ENCODE measurements around the gene AP2B1. TPM values are rescaled to one million over a fixed set of nuclear protein-coding genes. Genes with fewer than 3 reads are reported as not detected.

Gene AP2B1
- total RNA-seq, 1 experiment from 2014 or later: 195 TPM

- no peak for TF ChIP-seq MXD4 (CRISPR knock-in tag; IDR thresholded peaks at IDR 0.05; ENCODE audit: borderline replicate concordance)
Observed at GRCh38 chr17:35740997-35741931, 154.1 kb downstream of the AP2B1 start (continued).

DNA sequence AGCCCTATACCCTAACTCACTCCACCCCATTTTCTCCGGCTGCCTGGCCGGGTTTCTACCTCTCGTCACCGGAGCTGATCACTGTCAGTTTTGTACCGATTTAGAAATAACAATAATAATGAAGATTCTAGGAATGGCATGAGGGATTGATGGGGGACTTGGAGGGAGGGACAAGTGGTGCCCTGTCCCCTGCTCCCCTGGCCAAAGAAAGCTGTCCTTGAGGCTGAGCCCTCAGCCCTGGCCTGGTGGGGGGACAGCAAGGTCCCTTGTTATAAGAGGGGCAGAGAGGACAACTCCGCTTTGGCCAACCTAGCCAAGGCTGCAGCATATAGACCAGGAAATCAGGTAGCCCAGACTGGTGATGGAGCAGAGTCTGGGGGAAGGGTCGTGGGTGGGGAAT lies 155.4 kb downstream of the AP2B1 start:
- H3K27ac Mint-ChIP-seq: no peak overlapping the region
- H3K27me3 Mint-ChIP-seq (ENCODE audit: low read depth): peaks cover 51% of the 10 kb centered on the region
- TF ChIP-seq ZNF281 (CRISPR knock-in tag; IDR thresholded peaks at IDR 0.05): no peak
- TF ChIP-seq ZNF317 (CRISPR knock-in tag; IDR thresholded peaks at IDR 0.05; ENCODE audit: borderline replicate concordance, low read depth): no peak
- no peak for TF ChIP-seq NFYB (CRISPR knock-in tag; conservative IDR thresholded peaks at IDR 0.05; ENCODE audit: low read depth)
- no peak for TF ChIP-seq NFE2L1 (CRISPR knock-in tag; IDR thresholded peaks at IDR 0.05)
- TF ChIP-seq, protein P1, sequence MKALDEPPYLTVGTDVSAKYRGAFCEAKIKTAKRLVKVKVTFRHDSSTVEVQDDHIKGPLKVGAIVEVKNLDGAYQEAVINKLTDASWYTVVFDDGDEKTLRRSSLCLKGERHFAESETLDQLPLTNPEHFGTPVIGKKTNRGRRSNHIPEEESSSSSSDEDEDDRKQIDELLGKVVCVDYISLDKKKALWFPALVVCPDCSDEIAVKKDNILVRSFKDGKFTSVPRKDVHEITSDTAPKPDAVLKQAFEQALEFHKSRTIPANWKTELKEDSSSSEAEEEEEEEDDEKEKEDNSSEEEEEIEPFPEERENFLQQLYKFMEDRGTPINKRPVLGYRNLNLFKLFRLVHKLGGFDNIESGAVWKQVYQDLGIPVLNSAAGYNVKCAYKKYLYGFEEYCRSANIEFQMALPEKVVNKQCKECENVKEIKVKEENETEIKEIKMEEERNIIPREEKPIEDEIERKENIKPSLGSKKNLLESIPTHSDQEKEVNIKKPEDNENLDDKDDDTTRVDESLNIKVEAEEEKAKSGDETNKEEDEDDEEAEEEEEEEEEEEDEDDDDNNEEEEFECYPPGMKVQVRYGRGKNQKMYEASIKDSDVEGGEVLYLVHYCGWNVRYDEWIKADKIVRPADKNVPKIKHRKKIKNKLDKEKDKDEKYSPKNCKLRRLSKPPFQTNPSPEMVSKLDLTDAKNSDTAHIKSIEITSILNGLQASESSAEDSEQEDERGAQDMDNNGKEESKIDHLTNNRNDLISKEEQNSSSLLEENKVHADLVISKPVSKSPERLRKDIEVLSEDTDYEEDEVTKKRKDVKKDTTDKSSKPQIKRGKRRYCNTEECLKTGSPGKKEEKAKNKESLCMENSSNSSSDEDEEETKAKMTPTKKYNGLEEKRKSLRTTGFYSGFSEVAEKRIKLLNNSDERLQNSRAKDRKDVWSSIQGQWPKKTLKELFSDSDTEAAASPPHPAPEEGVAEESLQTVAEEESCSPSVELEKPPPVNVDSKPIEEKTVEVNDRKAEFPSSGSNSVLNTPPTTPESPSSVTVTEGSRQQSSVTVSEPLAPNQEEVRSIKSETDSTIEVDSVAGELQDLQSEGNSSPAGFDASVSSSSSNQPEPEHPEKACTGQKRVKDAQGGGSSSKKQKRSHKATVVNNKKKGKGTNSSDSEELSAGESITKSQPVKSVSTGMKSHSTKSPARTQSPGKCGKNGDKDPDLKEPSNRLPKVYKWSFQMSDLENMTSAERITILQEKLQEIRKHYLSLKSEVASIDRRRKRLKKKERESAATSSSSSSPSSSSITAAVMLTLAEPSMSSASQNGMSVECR (CRISPR knock-in tag; IDR thresholded peaks at IDR 0.05; ENCODE audit: borderline replicate concordance): no peak
- TF ChIP-seq, protein P2, sequence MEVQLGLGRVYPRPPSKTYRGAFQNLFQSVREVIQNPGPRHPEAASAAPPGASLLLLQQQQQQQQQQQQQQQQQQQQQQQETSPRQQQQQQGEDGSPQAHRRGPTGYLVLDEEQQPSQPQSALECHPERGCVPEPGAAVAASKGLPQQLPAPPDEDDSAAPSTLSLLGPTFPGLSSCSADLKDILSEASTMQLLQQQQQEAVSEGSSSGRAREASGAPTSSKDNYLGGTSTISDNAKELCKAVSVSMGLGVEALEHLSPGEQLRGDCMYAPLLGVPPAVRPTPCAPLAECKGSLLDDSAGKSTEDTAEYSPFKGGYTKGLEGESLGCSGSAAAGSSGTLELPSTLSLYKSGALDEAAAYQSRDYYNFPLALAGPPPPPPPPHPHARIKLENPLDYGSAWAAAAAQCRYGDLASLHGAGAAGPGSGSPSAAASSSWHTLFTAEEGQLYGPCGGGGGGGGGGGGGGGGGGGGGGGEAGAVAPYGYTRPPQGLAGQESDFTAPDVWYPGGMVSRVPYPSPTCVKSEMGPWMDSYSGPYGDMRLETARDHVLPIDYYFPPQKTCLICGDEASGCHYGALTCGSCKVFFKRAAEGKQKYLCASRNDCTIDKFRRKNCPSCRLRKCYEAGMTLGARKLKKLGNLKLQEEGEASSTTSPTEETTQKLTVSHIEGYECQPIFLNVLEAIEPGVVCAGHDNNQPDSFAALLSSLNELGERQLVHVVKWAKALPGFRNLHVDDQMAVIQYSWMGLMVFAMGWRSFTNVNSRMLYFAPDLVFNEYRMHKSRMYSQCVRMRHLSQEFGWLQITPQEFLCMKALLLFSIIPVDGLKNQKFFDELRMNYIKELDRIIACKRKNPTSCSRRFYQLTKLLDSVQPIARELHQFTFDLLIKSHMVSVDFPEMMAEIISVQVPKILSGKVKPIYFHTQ (CRISPR knock-in tag; IDR thresholded peaks at IDR 0.05): no peak
- TF ChIP-seq, protein P3, sequence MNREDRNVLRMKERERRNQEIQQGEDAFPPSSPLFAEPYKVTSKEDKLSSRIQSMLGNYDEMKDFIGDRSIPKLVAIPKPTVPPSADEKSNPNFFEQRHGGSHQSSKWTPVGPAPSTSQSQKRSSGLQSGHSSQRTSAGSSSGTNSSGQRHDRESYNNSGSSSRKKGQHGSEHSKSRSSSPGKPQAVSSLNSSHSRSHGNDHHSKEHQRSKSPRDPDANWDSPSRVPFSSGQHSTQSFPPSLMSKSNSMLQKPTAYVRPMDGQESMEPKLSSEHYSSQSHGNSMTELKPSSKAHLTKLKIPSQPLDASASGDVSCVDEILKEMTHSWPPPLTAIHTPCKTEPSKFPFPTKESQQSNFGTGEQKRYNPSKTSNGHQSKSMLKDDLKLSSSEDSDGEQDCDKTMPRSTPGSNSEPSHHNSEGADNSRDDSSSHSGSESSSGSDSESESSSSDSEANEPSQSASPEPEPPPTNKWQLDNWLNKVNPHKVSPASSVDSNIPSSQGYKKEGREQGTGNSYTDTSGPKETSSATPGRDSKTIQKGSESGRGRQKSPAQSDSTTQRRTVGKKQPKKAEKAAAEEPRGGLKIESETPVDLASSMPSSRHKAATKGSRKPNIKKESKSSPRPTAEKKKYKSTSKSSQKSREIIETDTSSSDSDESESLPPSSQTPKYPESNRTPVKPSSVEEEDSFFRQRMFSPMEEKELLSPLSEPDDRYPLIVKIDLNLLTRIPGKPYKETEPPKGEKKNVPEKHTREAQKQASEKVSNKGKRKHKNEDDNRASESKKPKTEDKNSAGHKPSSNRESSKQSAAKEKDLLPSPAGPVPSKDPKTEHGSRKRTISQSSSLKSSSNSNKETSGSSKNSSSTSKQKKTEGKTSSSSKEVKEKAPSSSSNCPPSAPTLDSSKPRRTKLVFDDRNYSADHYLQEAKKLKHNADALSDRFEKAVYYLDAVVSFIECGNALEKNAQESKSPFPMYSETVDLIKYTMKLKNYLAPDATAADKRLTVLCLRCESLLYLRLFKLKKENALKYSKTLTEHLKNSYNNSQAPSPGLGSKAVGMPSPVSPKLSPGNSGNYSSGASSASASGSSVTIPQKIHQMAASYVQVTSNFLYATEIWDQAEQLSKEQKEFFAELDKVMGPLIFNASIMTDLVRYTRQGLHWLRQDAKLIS (CRISPR knock-in tag; IDR thresholded peaks at IDR 0.05; ENCODE audit: borderline replicate concordance): no peak
- TF ChIP-seq NR3C1 (CRISPR knock-in tag; conservative IDR thresholded peaks at IDR 0.05; ENCODE audit: low read depth): no peak
- TF ChIP-seq, protein P4, sequence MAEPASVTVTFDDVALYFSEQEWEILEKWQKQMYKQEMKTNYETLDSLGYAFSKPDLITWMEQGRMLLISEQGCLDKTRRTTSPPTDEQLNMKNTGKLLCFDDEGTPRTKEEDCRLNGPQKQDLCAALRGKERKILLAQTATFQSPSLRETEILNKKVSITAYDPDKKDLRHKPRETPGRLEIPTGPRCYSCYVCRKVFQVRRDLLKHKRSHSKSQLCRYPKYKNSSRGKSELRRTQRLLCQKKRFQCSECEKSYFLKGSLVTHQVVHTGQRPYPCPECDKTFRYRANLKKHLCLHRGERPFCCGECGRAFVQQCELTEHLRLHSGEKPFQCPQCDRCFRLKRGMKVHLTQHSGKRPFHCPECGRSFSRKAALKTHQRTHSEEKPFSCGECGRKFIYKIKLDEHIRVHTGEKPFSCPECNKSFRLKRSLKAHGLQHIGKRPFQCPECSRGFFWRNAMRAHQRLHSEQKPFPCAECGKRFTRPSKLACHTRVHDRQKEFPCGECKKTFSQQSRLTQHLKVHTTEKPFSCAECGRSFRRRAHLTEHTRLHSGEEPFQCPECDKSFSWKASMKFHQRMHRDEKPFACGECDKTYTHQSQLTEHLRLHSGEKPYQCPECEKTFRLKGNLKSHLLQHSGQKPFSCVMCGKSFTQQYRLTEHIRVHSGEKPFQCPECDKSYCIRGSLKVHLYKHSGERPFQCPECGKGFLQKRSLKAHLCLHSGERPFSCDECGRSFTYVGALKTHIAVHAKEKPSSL (CRISPR knock-in tag; conservative IDR thresholded peaks at IDR 0.05): no peak
- no peak for TF ChIP-seq CREB1 (CRISPR knock-in tag; IDR thresholded peaks at IDR 0.05)
- TF ChIP-seq ZNF423 (CRISPR knock-in tag; IDR thresholded peaks at IDR 0.05): no peak
- TF ChIP-seq SOX15 (CRISPR knock-in tag; IDR thresholded peaks at IDR 0.05): no peak
- TF ChIP-seq JUN (CRISPR knock-in tag; IDR thresholded peaks at IDR 0.05): no peak
- TF ChIP-seq MXD4 (CRISPR knock-in tag; IDR thresholded peaks at IDR 0.05; ENCODE audit: borderline replicate concordance): no peak
- TF ChIP-seq SP1 (CRISPR knock-in tag; conservative IDR thresholded peaks at IDR 0.05): no peak
- H3K36me3 Mint-ChIP-seq: peaks cover 8% of the 10 kb centered on the region; the same call in 1 of the 2 replicates
- no peaks in the 10 kb centered on the region for H3K9me3 Mint-ChIP-seq
- peak overlapping the region; percentile 70; the same call in 1 of the 2 replicates for H3K4me3 Mint-ChIP-seq
- DNase-seq (ENCODE audit: low spot score) (no peak), ATAC-seq (no peak)
- POLR2A ChIA-PET: no interaction called here
- H3K4me1 Mint-ChIP-seq: peaks cover 6% of the 10 kb centered on the region
- CTCF ChIA-PET: interaction anchor here (1.9 to 3.9 kb wide), 3 partner anchors 11 to 129 kb away, joined by 16 to 17 read pairs (median 16); partner anchors contain the start of gene RASL10B
